ENCODE results near the gene HBG1. TPM values are rescaled to one million over a fixed set of nuclear protein-coding genes. Genes with fewer than 3 reads are reported as not detected.

HBG1 gene
- polyA plus RNA-seq, 1 donor (not counting 4 experiments of a cell fraction or from before 2014, with no cell fraction given) = 0.30 TPM

GRCh38 chr11:5252919-5253265 lies 3.2 kb upstream of the HBG1 start:
- Histone ChIP-seq H3K27me3 (ENCODE audit: control insufficient read depth, extremely low read depth, insufficient read depth, low read length) (no peaks in the 10 kb centered on the region), H3K4me3 (ENCODE audit: control insufficient read depth in 2 of 3, extremely low read depth in 1 of 3, insufficient read depth in 2 of 3, low read depth in 1 of 3, low read length in 3 of 3) (no peak overlapping the region), H3K27ac (ENCODE audit: control insufficient read depth, insufficient read depth, low read length) (no peak overlapping the region), H3K9me3 (ENCODE audit: control insufficient read depth, low read depth, low read length) (no peaks in the 10 kb centered on the region), H4K20me1 (ENCODE audit: control insufficient read depth, extremely low read depth, insufficient read depth, low read length) (no peaks in the 10 kb centered on the region), H2AFZ (ENCODE audit: control insufficient read depth, low read length) (no peak overlapping the region), H3K36me3 (ENCODE audit: control insufficient read depth in 2 of 2, extremely low read depth in 1 of 2, insufficient read depth in 2 of 2, low read length in 2 of 2) (no peaks in the 10 kb centered on the region), H3K79me2 (ENCODE audit: control insufficient read depth, insufficient read depth, low read length) (no peaks in the 10 kb centered on the region), H3K4me1 (ENCODE audit: control insufficient read depth, extremely low read depth, insufficient read depth, low read length) (no peaks in the 10 kb centered on the region), H3K9ac (ENCODE audit: control insufficient read depth, extremely low read depth, insufficient read depth, low read length) (no peak overlapping the region), H3K4me2 (ENCODE audit: control insufficient read depth, extremely low read depth, insufficient read depth, low read depth, low read length) (no peak overlapping the region), H3K9me1 (ENCODE audit: control insufficient read depth, extremely low read depth, insufficient read depth, low read length) (no peaks in the 10 kb centered on the region)
- no peak for DNase-seq (ENCODE audit: low read depth, low spot score)
- dilution Hi-C loops (cut with MboI; ENCODE audit: extremely low pct_ligation_motif_present, low sequenced_read_pairs) = no loop called here
- TF ChIP-seq EZH2 (IDR thresholded peaks at IDR 0.05; ENCODE audit: low read length) = no peak
- no peak for TF ChIP-seq CTCF (optimal IDR thresholded peaks at IDR 0.05 in 1 of 3, IDR thresholded peaks at IDR 0.05 in 1 of 3, conservative IDR thresholded peaks at IDR 0.05 in 1 of 3; ENCODE audit: extremely low read depth in 1 of 3, insufficient read depth in 2 of 3, low read length in 3 of 3)
- FAIRE-seq = no peak

- H3K9me1 ChIP-seq (ENCODE audit: control insufficient read depth, extremely low read depth, insufficient read depth, low read length) = no peaks in the 10 kb centered on the region
- no peaks in the 10 kb centered on the region for H3K4me1 ChIP-seq (ENCODE audit: control insufficient read depth, extremely low read depth, insufficient read depth, low read length)
- H3K79me2 ChIP-seq (ENCODE audit: control insufficient read depth, insufficient read depth, low read length) = no peaks in the 10 kb centered on the region
- H2AFZ ChIP-seq (ENCODE audit: control insufficient read depth, low read length) = no peak overlapping the region
- H3K27ac ChIP-seq (ENCODE audit: control insufficient read depth, insufficient read depth, low read length) = no peak overlapping the region
- TF ChIP-seq CTCF (optimal IDR thresholded peaks at IDR 0.05 in 1 of 3, IDR thresholded peaks at IDR 0.05 in 1 of 3, conservative IDR thresholded peaks at IDR 0.05 in 1 of 3; ENCODE audit: extremely low read depth in 1 of 3, insufficient read depth in 2 of 3, low read length in 3 of 3) (no peak), EZH2 (IDR thresholded peaks at IDR 0.05; ENCODE audit: low read length) (no peak)
- no peaks in the 10 kb centered on the region for H3K27me3 ChIP-seq (ENCODE audit: control insufficient read depth, extremely low read depth, insufficient read depth, low read length)
- no peak overlapping the region for H3K4me2 ChIP-seq (ENCODE audit: control insufficient read depth, extremely low read depth, insufficient read depth, low read depth, low read length)
- H3K9ac ChIP-seq (ENCODE audit: control insufficient read depth, extremely low read depth, insufficient read depth, low read length) = no peak overlapping the region
- H3K9me3 ChIP-seq (ENCODE audit: control insufficient read depth, low read depth, low read length) = no peaks in the 10 kb centered on the region
- no peaks in the 10 kb centered on the region for H4K20me1 ChIP-seq (ENCODE audit: control insufficient read depth, extremely low read depth, insufficient read depth, low read length)
- no peak overlapping the region for H3K4me3 ChIP-seq (ENCODE audit: control insufficient read depth in 2 of 3, extremely low read depth in 1 of 3, insufficient read depth in 2 of 3, low read depth in 1 of 3, low read length in 3 of 3)
- dilution Hi-C loops (cut with MboI; ENCODE audit: extremely low pct_ligation_motif_present, low sequenced_read_pairs) = no loop called here
- no peaks in the 10 kb centered on the region for H3K36me3 ChIP-seq (ENCODE audit: control insufficient read depth in 2 of 2, extremely low read depth in 1 of 2, insufficient read depth in 2 of 2, low read length in 2 of 2)
- no peak for FAIRE-seq
- no peak for DNase-seq (ENCODE audit: low read depth, low spot score)
Observed at GRCh38 chr11:5252192-5252918, 2.7 kb upstream of the HBG1 start.
